Activated CD4-positive, alpha-beta T cell treated with anti-CD3 and anti-CD28 coated beads, Interleukin-2, amount 50 U/mL, for 24 hours (primary cell): ENCODE data around the gene ABR.

Experiments used
- DNase-seq, 2 donors: peaks; one replicate each; pipeline ENCODE4 v3.0.0-alpha.2; 2020; ENCODE audit warnings: low read depth in 1 of 2, low spot score in 1 of 2

ABR gene

DNA sequence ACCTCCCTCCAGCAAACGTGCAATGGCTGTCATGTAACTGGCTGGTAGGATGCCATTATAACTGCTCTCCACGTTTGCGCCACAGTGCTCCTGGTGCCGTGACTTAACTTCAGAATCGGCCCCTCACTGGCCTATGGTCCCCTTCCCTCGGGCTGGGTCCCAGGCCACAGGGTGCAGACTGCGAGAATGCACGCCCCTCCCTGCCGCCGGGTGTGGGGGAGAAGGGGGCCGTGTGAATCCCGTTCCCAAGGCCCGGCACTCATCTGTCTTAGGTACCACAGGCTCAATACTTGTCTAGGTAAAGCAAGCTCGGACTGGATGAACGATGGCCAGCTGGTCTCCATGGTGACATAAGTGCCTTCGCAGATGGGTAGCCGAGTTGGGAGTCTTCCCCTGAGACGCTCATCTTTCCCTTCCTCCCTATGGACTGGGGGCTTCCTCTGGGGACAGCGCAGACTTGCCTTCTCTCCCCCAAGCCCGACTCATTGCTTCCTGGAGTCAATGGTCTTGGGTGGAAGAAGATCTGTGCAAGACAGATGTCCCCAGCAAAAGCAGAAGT, 145.1 kb downstream of the ABR start:
- no peak for DNase-seq

DNA sequence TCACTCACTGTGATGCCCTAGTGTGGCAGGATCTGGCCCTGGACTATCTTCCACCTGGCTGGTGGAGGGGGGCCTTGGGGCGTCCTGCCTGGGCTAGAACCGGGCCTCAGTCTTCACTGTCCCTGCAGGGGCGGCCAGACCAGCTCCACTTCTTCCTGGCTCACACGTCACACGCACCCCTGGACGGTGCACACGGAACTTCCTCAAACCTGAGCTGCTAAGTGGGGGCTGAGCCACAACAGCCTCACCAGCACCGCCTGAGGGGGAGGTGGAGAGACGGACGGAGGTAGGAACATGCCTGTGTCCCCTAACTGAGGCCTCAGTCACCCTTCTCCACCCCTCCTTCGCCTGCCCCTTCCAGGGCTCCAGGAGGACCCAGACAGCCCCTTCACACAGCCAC, 146.3 kb downstream of the ABR start:
- DNase-seq, result no peak

DNA sequence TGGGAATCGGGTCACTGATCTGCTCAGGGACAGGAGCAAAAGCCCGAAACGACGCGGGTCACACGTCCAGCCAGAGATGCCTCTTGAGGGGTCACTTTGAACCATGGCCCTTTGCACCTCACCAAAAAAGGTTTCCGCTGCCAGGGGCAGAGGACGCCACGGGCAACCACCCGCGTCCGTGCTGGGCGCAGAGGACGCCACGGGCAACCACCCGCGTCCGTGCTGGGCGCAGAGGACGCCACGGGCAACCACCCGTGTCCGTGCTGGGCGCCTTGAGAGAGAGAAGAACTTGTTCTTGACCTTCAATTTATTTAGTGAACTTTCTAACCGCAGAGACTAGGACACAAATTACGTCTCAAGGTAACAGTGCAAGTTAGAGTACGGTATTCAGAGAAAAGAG, 147.4 kb downstream of the ABR start:
- no peak for DNase-seq

DNA sequence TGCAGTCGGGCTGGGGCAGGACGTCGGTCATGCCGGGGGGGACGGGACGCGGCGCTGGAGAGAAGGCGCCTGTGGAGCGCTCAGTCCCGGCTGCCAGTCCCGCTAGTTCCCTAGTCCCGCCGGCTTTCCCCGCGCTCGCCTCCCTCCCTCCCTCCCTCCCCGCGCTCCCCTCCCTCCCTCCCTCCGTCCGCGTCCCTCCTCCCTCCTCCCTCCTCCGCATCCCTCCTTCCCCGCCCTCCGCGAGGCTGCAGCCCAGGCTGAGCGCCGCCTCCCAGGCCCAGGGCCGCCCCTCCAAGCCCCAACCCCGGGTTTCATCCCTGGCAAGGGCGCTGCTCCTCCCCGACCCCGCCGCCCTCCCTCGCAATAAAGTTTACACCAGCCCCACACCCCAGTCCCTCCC, 148.1 kb downstream of the ABR start:
- no peak for DNase-seq

DNA sequence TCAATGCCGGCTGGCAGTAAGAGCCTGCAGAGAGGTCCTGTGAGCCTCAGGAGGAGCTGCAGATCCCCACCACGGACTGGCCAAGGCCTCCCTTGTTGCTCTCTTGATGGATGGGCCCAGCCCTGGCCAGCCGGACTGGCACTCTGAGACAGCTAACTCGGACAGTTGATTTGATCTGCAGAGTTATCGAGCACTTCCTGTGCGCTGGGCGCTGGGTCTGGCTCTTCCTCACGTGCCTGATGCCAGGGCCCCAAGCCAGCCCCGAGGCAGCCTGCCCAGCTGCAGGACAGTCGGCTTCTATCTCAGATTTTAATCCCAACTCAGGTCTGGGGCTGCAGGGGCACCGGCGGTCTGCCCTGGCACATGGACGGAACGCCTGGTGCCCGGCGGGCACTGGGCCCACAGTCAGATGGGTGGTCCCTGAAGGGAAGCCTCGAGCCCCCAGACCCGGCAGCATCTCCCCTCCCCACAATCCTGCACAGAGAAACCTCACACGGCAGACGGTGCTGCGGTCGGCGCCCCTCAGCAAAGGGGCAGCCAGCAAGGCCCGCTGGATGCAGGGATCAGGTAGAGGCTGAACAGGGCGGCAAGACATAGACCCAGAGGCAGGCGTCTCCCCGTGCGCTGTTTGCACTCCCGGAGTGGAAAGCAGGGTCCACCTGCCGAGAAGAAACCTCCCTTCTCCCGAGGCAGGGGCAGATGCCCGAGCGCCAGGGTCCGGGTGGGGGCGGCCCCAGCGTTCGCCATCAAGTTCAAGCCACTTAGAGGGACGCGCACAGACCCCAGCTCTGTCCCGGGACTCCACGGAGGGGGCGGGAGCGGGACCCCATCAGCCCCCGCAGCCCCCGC, 148.9 kb downstream of the ABR start:
- no peak for DNase-seq

DNA sequence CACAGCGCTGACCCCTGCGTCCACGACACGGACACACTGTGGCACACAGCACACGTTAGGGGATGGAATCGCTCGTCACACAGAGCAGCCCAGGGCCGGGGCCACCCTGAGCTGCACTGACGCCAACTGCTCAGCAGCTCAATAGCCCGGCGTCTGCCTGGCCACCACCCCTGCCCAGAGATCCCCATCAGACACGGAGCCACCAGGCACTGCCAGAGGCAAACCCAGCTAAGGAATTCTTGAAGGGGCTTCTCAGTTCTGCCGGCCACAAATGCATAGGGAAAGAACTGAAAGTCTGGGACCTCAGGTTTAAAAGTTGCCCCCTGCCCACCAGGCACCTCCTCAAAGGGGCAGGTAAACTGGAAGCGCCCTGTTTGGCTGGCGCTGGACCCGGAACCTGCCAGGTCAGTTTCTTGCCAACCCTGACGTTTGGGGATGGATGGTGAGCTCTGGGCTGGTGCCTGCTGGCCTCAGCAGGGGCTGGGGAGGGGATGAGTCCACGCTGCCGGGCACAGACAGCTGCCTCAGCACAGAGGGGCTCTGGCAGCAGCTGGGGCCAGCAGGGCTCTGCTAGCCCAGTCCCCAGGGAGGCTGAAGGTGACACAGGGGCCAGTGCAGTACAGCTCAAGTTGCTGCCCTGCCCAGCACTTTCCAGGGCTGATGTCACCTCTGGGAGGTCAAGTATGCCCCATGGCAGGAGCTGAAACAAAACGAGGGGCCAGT, 149.7 kb downstream of the ABR start:
- no peak for DNase-seq

DNA sequence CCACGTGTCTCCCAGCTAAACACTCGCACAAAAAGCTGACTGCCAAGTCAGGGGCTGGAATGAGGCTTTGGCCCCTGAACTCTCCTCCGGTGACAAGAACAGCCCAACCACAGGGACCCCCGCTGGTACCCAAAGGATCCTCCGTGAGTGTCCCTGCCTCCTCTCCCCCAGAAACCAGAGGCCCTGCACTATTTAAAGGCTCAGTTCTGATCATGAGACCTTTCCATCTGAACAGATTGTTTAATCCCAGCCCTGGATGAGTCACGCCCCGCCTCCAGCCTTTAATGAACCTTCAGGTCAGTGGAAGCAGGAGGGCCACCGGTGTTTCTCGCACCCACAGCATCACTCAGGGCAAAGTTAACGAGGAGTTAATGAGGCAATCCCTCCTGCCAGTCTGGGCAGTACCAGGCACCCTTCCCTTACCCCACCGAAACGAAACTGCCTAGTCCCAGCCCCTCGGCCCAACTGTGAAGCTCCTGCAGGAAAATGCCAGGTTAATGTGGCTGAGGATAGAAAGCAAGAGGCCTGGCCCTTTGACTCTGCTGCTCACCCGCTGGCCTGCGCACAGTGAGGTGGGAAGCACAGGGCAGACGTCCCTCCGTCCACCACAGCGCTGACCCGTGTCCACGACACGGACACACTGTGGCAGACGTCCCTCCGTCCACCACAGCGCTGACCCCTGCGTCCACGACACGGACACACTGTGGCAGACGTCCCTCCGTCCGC, 150.4 kb downstream of the ABR start:
- no peak for DNase-seq

DNA sequence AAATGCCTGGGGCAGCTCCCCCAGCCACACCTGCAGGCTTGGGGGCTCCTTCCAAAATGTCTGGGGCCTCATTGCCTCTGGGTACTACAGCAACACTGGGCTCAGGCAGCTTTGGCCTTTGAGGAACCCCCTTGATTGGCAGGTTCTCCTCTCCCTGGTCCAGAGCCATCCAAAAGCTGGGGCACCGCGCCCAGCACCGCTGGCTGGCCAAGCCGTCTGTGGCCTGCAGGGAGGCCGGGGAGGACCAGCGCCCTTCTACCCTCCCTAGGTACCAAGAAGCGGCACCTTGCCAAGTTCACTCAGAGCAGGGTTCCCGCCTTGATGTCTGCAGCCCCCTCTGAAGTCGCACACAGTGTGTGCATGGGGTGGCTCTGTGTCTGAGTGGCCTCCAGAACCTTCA, 152.7 kb downstream of the ABR start:
- no peak for DNase-seq

DNA sequence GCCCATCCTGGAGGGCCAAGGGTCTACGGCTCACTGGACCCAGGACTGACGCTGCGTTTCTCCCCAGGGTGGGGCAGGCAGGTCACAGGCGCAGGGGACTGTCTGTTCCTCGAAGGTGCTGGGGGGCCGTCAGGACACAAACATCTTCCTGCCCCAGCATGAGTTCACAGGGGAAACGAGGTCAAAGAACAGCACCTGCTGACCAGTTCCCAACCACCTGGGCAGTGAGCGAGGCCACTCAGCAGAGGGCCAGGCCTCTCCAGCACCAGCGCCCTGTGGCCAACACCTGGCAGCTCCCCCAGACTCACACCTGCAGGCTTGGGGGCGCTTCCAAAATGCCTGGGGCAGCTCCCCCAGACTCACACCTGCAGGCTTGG, 153.2 kb downstream of the ABR start:
- no peak for DNase-seq

DNA sequence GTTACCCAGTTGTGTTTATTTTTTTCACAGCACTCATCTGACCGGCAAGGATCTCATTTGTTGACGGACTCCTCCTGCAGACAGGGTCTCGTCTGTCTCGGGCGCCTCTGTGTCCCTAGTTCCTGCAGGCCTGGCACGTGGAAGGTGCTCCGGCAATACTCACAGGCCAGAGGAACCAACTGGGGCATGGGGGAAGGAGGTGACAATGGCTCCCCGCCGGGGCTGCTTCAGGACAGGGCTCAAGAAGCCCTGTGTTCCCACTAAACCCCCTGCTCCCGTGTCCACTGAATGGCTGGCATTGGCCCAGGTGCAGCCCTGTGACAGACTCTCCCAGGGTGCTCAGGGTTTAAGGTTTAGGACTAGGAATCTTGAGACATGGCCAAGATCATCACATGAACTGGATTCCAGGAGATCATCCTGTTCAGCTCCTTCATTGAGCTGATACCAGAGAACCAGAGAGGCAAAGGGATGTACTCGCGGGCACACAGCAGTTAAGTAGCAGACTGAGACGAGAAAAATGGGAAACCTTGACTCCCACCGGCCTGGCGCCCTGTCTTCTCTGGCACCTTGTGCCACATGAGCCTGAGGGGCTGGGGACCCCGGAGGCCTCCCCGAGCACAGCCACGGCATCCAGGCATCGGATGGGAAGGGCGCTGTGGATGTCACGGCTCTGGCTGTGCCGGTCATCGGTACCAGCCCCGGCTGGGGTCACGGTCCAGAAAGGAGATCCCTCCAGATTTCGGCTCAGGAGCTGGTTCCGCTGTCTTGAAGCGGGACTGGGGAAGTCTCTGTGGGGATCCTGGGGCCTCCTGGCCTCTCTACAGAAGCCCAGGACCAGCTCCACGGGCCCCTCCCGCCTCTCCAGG, 153.8 kb downstream of the ABR start:
- no peak for DNase-seq

DNA sequence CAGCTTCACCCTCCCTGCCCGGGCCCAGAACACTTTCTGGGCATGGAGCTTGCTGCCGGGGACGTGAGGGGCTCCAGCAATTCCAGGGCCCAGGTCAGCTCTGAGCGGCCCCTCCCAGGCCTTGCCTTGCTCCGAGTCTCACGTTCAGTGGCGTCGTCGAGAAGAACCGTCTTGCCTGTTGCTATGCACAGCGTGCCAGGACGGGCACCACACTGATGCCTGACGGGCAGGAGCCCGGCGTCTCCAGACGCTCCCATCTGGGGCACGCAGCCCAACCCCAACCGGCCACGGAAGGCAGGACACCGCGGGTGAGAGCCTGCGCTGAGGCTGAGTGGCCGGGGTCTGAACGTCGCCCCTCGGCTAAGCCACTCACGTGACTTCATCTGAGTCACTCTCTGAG, 155.7 kb downstream of the ABR start:
- DNase-seq, result no peak

DNA sequence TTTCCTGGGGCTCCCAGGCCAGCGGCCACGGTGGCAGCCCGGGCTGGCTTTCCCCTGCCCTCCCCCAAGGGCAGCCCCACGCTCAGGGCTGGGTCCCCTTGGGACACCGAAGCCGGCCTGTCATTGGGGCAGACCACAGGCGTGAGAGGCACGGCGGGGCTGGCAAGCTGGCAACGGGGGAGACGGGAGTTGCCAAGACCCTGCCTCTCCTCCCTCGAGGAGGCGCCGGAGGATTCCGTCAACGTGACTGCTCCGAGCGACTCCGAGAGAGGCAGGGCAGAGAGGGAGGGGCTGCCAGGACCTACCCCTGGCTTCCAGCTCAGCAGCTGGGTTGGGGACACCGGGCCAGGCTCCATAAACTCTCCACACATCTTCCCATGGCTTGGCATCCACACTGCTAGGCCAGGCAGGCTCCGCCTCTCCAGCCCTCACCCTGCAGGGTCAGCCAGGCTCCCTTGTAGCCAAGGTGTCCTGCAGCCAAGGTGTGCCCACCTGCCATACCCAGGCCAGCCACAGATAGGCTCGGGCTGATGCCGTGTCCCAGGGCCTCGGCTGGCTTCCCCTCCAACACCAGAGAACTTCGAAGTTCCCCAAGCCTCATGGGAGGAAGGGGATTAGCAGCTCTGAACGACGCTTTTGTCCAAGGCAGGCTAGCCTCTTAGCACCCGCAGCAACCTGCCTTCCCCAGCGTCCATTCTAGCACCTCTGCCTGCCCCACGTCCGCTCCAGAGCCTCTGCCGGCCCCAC, 157.3 kb downstream of the ABR start:
- no peak for DNase-seq

DNA sequence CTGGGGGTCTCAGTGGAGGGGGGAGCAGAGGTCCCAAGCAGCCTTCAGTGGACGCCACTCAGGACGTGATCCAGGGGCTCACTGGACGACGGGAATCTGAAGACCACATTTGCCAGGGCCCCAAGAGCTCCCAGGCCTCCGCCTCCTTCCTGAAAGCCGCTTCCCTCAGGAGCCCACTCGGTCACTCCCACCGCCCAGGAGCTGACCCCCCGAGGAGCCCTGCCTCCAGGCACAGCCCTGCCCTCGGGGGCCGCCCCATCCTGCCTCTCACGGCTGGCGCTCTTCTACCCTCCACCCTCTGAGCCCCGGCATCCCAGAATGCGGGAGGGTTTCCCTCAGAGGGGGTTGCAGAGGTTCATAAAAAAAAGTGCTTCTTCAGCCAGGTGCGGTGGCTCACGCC, 158.6 kb downstream of the ABR start:
- no peak for DNase-seq

DNA sequence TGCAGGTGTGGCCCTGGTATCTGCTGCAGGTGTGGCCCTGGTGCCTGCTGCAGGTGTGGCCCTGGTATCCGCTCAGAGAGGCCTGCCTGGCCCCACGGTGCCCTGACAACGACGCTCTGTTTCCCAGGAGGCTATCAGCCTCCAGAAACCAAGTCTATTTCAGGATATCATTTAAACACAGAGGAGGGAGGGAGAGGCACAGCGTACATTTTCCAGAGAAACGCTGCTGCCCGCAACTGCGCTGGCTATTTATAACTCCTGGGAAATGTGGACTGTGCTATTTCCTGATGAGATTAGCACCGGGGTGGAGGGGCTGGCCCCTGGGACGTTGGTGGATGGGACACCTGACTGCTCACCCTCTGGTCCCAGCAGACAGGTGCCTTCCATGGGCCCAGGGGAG, 160.3 kb downstream of the ABR start:
- DNase-seq, result no peak

DNA sequence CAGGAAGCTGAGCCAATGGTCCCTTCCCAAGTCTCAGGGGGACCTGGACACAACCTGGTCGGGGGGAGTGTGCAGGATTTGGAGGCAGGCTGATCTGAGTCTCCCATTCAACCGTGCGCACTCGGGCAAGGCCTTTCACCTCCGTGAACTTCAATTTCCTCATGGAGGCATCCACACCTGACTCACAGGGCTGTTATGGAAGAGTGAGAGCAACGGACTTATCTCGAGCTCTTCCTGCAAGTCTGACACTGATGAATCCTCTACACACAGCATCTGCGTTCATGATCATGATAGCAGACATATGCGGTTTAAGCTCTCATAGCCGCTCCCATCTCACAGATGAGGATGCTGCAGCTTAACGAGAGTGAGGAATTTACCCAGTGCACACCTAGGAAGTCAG, 161.2 kb downstream of the ABR start:
- DNase-seq, result no peak

DNA sequence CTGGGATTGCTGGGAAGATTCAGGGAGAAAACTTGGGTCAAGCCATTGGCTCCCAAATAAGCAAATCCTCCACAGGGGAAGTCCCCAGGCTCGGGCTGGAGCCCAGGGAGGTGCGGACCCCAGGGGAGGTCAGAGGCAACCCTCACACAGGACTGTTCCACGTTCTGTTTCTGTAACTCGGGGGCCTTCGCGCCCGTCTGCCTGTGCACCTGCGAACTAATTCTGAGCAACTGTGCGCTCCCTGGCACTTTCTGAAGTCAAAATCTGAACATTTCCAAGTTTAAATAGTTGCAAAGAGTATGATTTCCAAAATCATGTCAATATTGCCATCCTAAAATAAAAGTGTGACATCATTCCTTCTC, 166.1 kb downstream of the ABR start:
- no peak for DNase-seq

DNA sequence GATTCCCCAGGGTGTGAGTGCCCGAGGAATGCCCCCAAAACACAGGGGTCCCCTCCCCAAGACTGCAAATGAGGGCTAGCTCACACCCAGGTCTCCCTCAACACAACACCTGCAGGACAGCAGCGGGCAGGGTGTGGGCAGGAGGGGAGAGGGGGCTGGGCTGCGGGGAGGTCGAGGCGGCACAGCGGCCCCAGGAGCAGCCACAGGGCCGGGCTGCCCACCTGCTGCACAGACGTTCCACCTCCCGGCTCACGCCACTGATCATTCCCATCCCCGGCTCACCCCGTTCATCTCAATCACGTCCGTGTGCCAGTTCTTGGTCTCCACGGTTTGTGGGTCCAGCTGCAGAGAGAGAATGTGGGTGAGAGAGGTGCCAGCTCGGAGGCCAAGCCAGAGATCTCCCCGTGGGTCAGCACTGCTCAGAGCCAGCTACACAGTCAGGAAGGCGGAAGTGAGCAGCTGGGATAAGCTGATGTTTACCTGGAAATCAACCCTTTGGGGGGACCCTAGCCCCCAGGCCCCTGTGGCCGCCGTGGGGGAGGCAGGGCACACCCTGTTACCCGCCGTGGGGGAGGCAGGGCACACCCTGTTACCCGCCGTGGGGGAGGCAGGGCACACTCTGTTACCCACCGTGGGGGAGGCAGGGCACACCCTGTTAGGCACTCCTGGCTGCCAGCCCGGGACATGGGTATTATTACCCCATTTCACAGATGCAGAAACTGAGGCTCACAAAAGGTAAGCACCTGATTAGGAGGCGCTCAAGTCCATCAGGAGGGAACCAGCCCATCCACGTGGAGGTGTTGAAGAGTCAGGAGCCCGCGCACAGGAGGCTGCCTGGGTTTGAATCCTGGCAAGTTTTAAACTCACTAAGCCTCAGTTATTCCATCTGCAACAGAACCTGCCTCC, 166.7 kb downstream of the ABR start:
- DNase-seq, result no peak

DNA sequence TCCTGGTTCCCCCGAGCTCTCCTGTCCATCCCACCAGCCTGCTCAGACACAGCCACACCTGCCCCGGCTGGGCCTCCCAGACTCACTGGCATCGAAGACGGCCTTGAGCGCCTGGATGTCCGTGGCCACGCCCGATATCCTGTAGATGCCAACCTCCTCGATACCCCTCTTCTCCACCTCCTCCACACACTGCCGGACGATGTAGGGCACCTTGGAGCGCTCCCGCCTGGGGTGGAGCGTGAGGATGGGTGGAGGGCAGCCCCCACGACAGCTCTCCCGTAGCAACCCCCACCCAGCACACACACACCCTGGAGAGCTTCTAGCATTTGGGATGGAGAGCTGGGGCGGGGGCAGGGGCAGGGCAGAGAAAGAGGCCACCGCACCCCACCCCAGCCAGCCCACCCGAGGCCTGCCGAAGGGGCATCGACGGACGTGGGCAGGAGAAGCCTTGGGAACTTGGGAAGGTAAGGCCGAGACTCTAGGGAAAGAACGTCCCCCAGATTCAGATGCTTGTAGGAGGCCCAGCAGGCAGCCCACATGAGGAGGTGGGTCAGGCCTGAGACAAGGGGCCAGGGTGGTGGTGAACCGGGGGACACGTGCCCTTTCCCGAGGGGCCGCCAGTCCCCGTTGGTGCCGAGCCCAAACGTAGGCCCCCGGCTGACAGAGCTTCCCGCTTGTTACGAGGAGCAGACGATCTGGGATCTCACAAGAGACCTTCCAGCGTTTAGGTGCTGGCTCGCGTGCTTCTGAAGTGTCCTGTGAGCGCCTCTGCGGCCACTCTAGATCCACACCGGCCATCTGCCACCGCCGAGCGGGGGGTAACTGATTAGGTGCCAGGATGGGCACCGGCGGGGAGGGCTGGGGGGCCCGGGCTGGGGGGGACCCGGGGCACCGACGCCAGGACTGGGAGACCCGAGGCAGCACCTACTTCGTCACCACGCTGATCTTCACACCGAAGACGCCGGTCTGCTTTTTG, 167.7 kb downstream of the ABR start:
- DNase-seq, result no peak
